Measurements from ENCODE around the gene GTF2H2C. TPM values are rescaled to one million over a fixed set of nuclear protein-coding genes. Genes with fewer than 3 reads are reported as not detected.
A peak's percentile ranks its signal among the peaks of the same experiment; 100 is the strongest.
"Not testable (repeated sequence)": the region's sequence is repeated elsewhere in the genome, so short reads cannot be mapped to it uniquely, and the experiment has no call there.

Gene GTF2H2C
- total and polyA plus RNA-seq, 2 of the 4 experiments (the other 2 are of a cell fraction): 16.9 to 32.8 TPM

GRCh38 chr5:69607750-69608149, 47.8 kb downstream of the GTF2H2C start:
- H2BK20ac ChIP-seq (ENCODE audit: low read depth, low read length); H2BK15ac ChIP-seq (ENCODE audit: low read depth, low read length); H3K4me3 ChIP-seq (ENCODE audit: insufficient read depth, low read depth, low read length); H3K4me1 ChIP-seq (ENCODE audit: control insufficient read depth, insufficient read depth, low read length); H3K4ac ChIP-seq (ENCODE audit: low read depth, low read length); H2BK5ac ChIP-seq (ENCODE audit: low read depth, low read length, poor library complexity, severe bottlenecking); dilution Hi-C loops (cut with HindIII; ENCODE audit: low sequenced_read_pairs, unreplicated experiment); DNase-seq; BruUV-seq (replicated peaks); H2AFZ ChIP-seq (replicated peaks; ENCODE audit: low read length, poor library complexity); H3K9me1 ChIP-seq (ENCODE audit: insufficient read depth, low read length); H3K79me1 ChIP-seq (ENCODE audit: low read depth in 1 of 2, low read length in 2 of 2); H2AK5ac ChIP-seq (ENCODE audit: low read depth, low read length); H3K9me3 ChIP-seq (ENCODE audit: control insufficient read depth, insufficient read depth, low read length); H4K20me1 ChIP-seq (ENCODE audit: insufficient read depth, low read length); H4K8ac ChIP-seq (ENCODE audit: low read depth in 2 of 2, low read length in 2 of 2); H3K27ac ChIP-seq (ENCODE audit: insufficient read depth, low read length); H3K14ac ChIP-seq (replicated peaks; ENCODE audit: low read depth, low read length); H2AK9ac ChIP-seq (replicated peaks; ENCODE audit: low read depth, low read length, poor library complexity); H3K9ac ChIP-seq (ENCODE audit: low read depth, low read length); H3K27me3 ChIP-seq (ENCODE audit: control insufficient read depth, insufficient read depth, low read length); H3K18ac ChIP-seq (ENCODE audit: low read depth, low read length); H4K91ac ChIP-seq (ENCODE audit: insufficient read depth, low read depth, low read length); intact Hi-C loops (cut with micrococcal nuclease); H3K36me3 ChIP-seq (ENCODE audit: control insufficient read depth, insufficient read depth, low read length); H4K5ac ChIP-seq (ENCODE audit: low read depth, low read length); H3K23ac ChIP-seq (ENCODE audit: low read depth, low read length); H3K4me2 ChIP-seq (ENCODE audit: low read depth, low read length); CTCF ChIA-PET; H3K56ac ChIP-seq (ENCODE audit: extremely low read depth, insufficient read depth, low read length); ATAC-seq (ENCODE audit: low read depth); in situ Hi-C loops (cut with MboI; ENCODE audit: low sequenced_read_pairs); H2BK120ac ChIP-seq (ENCODE audit: low read depth, low read length); POLR2A ChIA-PET (ENCODE audit: unreplicated experiment): not testable (repeated sequence)
- no CpG with 5 or more reads among the region's 1 CpG for WGBS, 2 experiments (ENCODE audit: extremely low coverage in 2 of 2, insufficient read length in 1 of 2)

GRCh38 chr5:69608861-69609496, 49.0 kb downstream of the GTF2H2C start:
- H3K79me1 ChIP-seq (ENCODE audit: low read depth in 1 of 2, low read length in 2 of 2); H4K20me1 ChIP-seq (ENCODE audit: insufficient read depth, low read length); H3K36me3 ChIP-seq (ENCODE audit: control insufficient read depth, insufficient read depth, low read length); H3K27ac ChIP-seq (ENCODE audit: insufficient read depth, low read length); CTCF ChIA-PET; DNase-seq; BruUV-seq (replicated peaks); H3K9ac ChIP-seq (ENCODE audit: low read depth, low read length); in situ Hi-C loops (cut with MboI; ENCODE audit: low sequenced_read_pairs); H3K9me3 ChIP-seq (ENCODE audit: control insufficient read depth, insufficient read depth, low read length); H3K14ac ChIP-seq (replicated peaks; ENCODE audit: low read depth, low read length); H3K4me1 ChIP-seq (ENCODE audit: control insufficient read depth, insufficient read depth, low read length); H4K8ac ChIP-seq (ENCODE audit: low read depth in 2 of 2, low read length in 2 of 2); H2BK15ac ChIP-seq (ENCODE audit: low read depth, low read length); H2AFZ ChIP-seq (replicated peaks; ENCODE audit: low read length, poor library complexity); dilution Hi-C loops (cut with HindIII; ENCODE audit: low sequenced_read_pairs, unreplicated experiment); H3K18ac ChIP-seq (ENCODE audit: low read depth, low read length); H3K4me2 ChIP-seq (ENCODE audit: low read depth, low read length); H3K4me3 ChIP-seq (ENCODE audit: insufficient read depth, low read depth, low read length); H4K5ac ChIP-seq (ENCODE audit: low read depth, low read length); H2AK9ac ChIP-seq (replicated peaks; ENCODE audit: low read depth, low read length, poor library complexity); H2AK5ac ChIP-seq (ENCODE audit: low read depth, low read length); intact Hi-C loops (cut with micrococcal nuclease); H3K9me1 ChIP-seq (ENCODE audit: insufficient read depth, low read length); H4K91ac ChIP-seq (ENCODE audit: insufficient read depth, low read depth, low read length); H3K56ac ChIP-seq (ENCODE audit: extremely low read depth, insufficient read depth, low read length); H2BK20ac ChIP-seq (ENCODE audit: low read depth, low read length); H3K27me3 ChIP-seq (ENCODE audit: control insufficient read depth, insufficient read depth, low read length); H2BK5ac ChIP-seq (ENCODE audit: low read depth, low read length, poor library complexity, severe bottlenecking); POLR2A ChIA-PET (ENCODE audit: unreplicated experiment); H3K4ac ChIP-seq (ENCODE audit: low read depth, low read length); H2BK120ac ChIP-seq (ENCODE audit: low read depth, low read length); H3K23ac ChIP-seq (ENCODE audit: low read depth, low read length): not testable (repeated sequence)
- WGBS, 2 experiments (ENCODE audit: extremely low coverage in 2 of 2, insufficient read length in 1 of 2): no CpG with 5 or more reads among the region's 6 CpGs
- peak; percentile 57 for ATAC-seq (ENCODE audit: low read depth)

Measured in IMR-90 (cell line).